Effector memory CD4-positive, alpha-beta T cell (primary cell): ENCODE measurements around the gene SLC38A8.

ENCODE experiments used
- DNase-seq, 3 donors: peaks; one replicate each; pipeline ENCODE4 v3.0.0-alpha.2; 2020
- H3K27ac ChIP-seq: 2 replicates; pipeline ENCODE4 v1.7.0; 2013; ENCODE audit warnings: mild to moderate bottlenecking, low read length, moderate library complexity; ENCODE audit not compliant: insufficient read depth, poor library complexity, severe bottlenecking
- H3K27me3 ChIP-seq: replicated peaks from 2 replicates; pipeline ENCODE4 v1.7.0; 2013; ENCODE audit warnings: mild to moderate bottlenecking, low read length; ENCODE audit not compliant: insufficient read depth, control insufficient read depth, poor library complexity, severe bottlenecking
- H3K36me3 ChIP-seq: 2 replicates; pipeline ENCODE4 v1.7.0; 2013; ENCODE audit warnings: mild to moderate bottlenecking, low read length, moderate library complexity; ENCODE audit not compliant: control insufficient read depth, insufficient read depth
- H3K4me1 ChIP-seq: 2 replicates; pipeline ENCODE4 v1.7.0; 2013; ENCODE audit warnings: low read length, mild to moderate bottlenecking; ENCODE audit not compliant: control insufficient read depth, insufficient read depth, poor library complexity, severe bottlenecking
- H3K4me3 ChIP-seq: 2 replicates; pipeline ENCODE4 v1.7.0; 2013; ENCODE audit warnings: low read length, low read depth, mild to moderate bottlenecking; ENCODE audit not compliant: insufficient read depth, poor library complexity, severe bottlenecking
- H3K9me3 ChIP-seq: 2 replicates; pipeline ENCODE4 v1.7.0; 2013; ENCODE audit warnings: mild to moderate bottlenecking, low read length, moderate library complexity; ENCODE audit not compliant: control insufficient read depth
- total RNA-seq, 3 donors: gene quantifications; one replicate each; lab custom pipeline; 2026; lab: John Stamatoyannopoulos, UW

SLC38A8 gene
- total RNA-seq = 0 to 0.09 (median 0) reads per million in 3 donors

GRCh38 chr16:84042308-84042878 lies at the start of gene SLC38A8:
TSS of gene SLC38A8 (minus strand) at chr16:84042795. CDS start at chr16:84042157, 638 bp downstream.
- DNase-seq = no peak
- H3K27me3 ChIP-seq = no peaks in the 10 kb centered on the region
- no peaks in the 10 kb centered on the region for H3K36me3 ChIP-seq
- H3K4me3 ChIP-seq = no peak within 1 kb of the TSS
- no peak within 1 kb of the TSS for H3K27ac ChIP-seq
- no peaks in the 10 kb centered on the region for H3K4me1 ChIP-seq
- H3K9me3 ChIP-seq = no peaks in the 10 kb centered on the region

DNA sequence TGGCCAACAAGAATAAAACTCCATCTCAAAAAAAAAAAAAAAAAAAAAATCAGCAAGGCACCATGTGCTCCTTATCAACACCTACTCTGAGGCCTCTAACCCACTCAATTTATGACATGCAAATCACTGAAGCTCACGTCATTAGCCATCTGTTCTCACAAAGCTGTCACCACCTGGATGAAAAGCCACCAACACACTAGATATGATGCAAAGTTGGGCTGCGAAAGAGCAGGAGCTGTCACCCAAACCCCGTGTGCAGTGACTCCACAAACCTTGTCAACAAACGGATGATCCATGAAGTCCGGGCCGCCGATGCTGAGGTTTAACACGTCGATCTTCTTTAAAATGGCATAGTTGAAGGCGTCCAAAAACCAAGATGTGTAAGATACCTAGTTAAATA lies 48.9 kb upstream of the SLC38A8 start:
- H3K36me3 ChIP-seq = peaks cover 80% of the 10 kb centered on the region
- H3K4me1 ChIP-seq = no peaks in the 10 kb centered on the region
- H3K4me3 ChIP-seq = no peak overlapping the region
- H3K9me3 ChIP-seq = no peaks in the 10 kb centered on the region
- no peak for DNase-seq
- no peak overlapping the region for H3K27ac ChIP-seq
- no peaks in the 10 kb centered on the region for H3K27me3 ChIP-seq

GRCh38 chr16:84090211-84090610 lies 47.6 kb upstream of the SLC38A8 start:
- no peak for DNase-seq
- Histone ChIP-seq H3K4me1 (no peaks in the 10 kb centered on the region), H3K36me3 (peaks cover 75% of the 10 kb centered on the region), H3K27me3 (no peaks in the 10 kb centered on the region), H3K4me3 (no peak overlapping the region), H3K27ac (no peak overlapping the region), H3K9me3 (no peaks in the 10 kb centered on the region)

DNA sequence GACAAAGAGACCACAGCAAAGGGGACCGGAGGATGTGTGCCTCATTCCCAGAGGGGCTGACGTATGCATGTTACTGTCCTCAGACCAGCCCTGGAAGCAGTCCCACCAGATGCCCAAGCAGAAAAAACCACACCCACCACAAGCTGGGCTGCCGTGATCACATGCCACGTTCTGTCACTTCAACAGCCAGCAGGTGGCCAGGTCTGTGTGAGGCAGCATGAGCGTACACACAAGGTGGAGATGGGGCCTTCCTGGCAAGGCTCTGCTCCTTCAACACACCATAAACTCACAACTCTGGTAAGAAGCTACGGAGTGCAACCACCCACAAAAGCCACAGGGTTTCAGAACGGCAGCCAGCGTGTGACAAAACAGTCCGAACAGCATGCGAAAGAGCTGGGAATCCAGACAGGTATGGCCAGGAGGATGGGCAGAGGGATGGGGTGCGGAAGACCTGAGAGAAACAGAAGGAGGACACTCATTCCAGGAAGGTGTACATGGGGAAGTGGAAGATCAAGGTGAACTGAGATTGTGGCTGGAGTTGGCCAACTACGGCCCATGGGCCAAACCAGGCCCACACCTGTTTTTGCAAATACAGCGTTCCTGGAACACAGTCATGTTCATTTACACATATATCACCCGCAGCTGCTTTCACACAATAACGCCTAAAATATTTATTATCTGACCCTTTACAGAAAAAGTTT lies 46.2 kb upstream of the SLC38A8 start:
- H3K27ac ChIP-seq = no peak overlapping the region
- H3K4me3 ChIP-seq = no peak overlapping the region
- peaks cover 69% of the 10 kb centered on the region for H3K36me3 ChIP-seq
- no peaks in the 10 kb centered on the region for H3K9me3 ChIP-seq
- no peaks in the 10 kb centered on the region for H3K27me3 ChIP-seq
- peak; percentile 18 to 27 (median 24) for DNase-seq
- no peaks in the 10 kb centered on the region for H3K4me1 ChIP-seq

- DNase-seq = no peak
- Histone ChIP-seq H3K9me3 (no peaks in the 10 kb centered on the region), H3K36me3 (peaks cover 63% of the 10 kb centered on the region), H3K4me3 (no peak overlapping the region), H3K4me1 (no peaks in the 10 kb centered on the region), H3K27me3 (no peaks in the 10 kb centered on the region), H3K27ac (no peak overlapping the region)
Observed at GRCh38 chr16:84087466-84088151, 45.0 kb upstream of the SLC38A8 start.

DNA sequence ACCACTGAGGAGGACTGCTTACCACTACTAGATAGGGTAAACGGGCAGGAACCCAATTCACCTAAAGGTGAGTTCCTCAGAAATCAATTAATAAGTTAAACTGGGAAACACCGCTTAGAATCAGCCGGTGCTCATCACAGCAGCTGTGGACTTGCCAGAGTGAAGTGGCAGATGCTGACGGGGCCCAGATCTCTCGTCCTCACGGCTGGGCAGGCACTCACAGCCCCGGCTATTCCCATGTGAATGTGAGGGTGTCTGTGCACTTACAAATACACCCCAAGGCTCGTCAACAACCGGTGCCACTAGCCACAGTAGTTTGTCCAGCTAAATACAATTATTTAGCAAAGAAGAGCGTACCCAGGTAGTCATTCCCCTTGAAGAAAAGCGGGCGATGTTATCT lies 44.4 kb upstream of the SLC38A8 start:
- H3K9me3 ChIP-seq = no peaks in the 10 kb centered on the region
- no peaks in the 10 kb centered on the region for H3K4me1 ChIP-seq
- no peak overlapping the region for H3K4me3 ChIP-seq
- H3K27me3 ChIP-seq = no peaks in the 10 kb centered on the region
- no peak overlapping the region for H3K27ac ChIP-seq
- peaks cover 63% of the 10 kb centered on the region for H3K36me3 ChIP-seq
- DNase-seq = no peak

DNA sequence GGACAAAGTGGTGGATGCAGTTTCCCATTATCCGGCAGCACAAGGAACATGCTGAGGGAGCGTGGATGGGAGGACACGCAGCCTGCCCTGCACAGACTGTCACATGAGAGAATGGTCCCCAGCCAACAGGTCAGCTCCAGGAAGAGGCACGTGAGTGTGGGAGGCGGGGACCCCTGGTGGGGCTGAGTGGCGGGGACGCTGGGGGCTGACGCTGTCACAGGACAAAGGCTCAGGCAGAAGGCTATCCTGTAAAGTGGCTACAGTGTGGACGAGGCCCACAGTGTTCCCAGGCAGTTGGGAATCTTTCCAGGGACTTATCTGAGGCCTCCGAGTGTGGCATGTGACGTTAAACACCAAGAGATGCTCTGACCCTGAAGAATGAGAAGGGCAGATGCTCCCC lies 43.7 kb upstream of the SLC38A8 start:
- DNase-seq = no peak
- H3K9me3 ChIP-seq = no peaks in the 10 kb centered on the region
- peaks cover 63% of the 10 kb centered on the region for H3K36me3 ChIP-seq
- no peak overlapping the region for H3K27ac ChIP-seq
- H3K27me3 ChIP-seq = no peaks in the 10 kb centered on the region
- H3K4me3 ChIP-seq = no peak overlapping the region
- no peaks in the 10 kb centered on the region for H3K4me1 ChIP-seq

GRCh38 chr16:84085773-84086172 lies 43.2 kb upstream of the SLC38A8 start:
- H3K4me1 ChIP-seq = no peaks in the 10 kb centered on the region
- H3K9me3 ChIP-seq = no peaks in the 10 kb centered on the region
- H3K27me3 ChIP-seq = no peaks in the 10 kb centered on the region
- no peak overlapping the region for H3K27ac ChIP-seq
- no peak overlapping the region for H3K4me3 ChIP-seq
- peaks cover 64% of the 10 kb centered on the region for H3K36me3 ChIP-seq
- DNase-seq = no peak

DNA sequence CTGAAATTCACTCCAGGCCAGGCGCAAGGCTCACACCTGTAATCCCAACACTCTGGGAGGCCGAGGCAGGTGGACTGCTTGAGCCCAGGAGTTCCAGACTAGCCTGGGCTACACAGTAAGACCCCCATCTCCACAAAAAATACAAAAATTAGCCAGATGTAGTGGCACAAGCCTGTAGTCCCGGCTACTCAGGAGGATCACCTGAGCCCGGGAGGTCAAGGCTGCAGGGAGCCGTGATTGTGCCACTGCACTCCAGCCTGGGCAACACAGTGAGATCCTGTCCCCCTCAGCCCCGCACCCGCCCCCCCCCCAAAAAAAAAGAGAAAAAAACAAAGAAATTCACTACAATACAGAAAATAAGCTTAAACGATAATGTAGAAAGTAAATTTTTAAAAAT lies 42.7 kb upstream of the SLC38A8 start:
- H3K4me1 ChIP-seq = no peaks in the 10 kb centered on the region
- H3K27me3 ChIP-seq = no peaks in the 10 kb centered on the region
- peaks cover 64% of the 10 kb centered on the region for H3K36me3 ChIP-seq
- DNase-seq = no peak
- no peaks in the 10 kb centered on the region for H3K9me3 ChIP-seq
- no peak overlapping the region for H3K27ac ChIP-seq
- H3K4me3 ChIP-seq = no peak overlapping the region
